Thoracic aorta (tissue), 2 donors: ENCODE measurements around the gene EXPH5. TPM values are rescaled to one million over a fixed set of nuclear protein-coding genes. Genes with fewer than 3 reads are reported as not detected.
A peak's percentile ranks its signal among the peaks of the same experiment; 100 is the strongest.

Experiments
- ATAC-seq: fragments of 150-250 bp; one replicate; pipeline ENCODE4 v1.8.0; 2017; ENCODE audit warnings: low read depth; ENCODE audit not compliant: insufficient number of reproducible peaks, low FRiP score
- DNase-seq: peaks from one replicate; pipeline ENCODE4 v3.0.0-alpha.2; 2020; ENCODE audit warnings: low spot score
- H3K27ac ChIP-seq, 2 donors: fragments of 200-600 bp; sonication (generic); 1 replicate in 1 of 2; 2 replicates in 1 of 2; pipeline ENCODE4 v1.5.1; 2016; ENCODE audit warnings: mild to moderate bottlenecking in 2 of 2, moderate library complexity in 2 of 2
- H3K27me3 ChIP-seq: fragments of 200-600 bp; sonication (generic); replicated peaks from 2 replicates; pipeline ENCODE4 v1.6.0; 2016; ENCODE audit warnings: mild to moderate bottlenecking; ENCODE audit not compliant: insufficient read depth
- H3K36me3 ChIP-seq: fragments of 200-600 bp; sonication (generic); one replicate; pipeline ENCODE4 v1.5.1; 2016
- H3K4me1 ChIP-seq, 2 donors: fragments of 200-600 bp; sonication (generic); 1 replicate in 1 of 2; 2 replicates in 1 of 2; pipeline versions ENCODE4 v1.5.1 to v1.6.0; 2016; ENCODE audit warnings: low read depth in 2 of 2, mild to moderate bottlenecking in 1 of 2; ENCODE audit not compliant: control insufficient read depth in 1 of 2
- H3K4me3 ChIP-seq: fragments of 200-600 bp; sonication (generic); 2 replicates; pipeline ENCODE4 v1.5.1; 2016; ENCODE audit warnings: mild to moderate bottlenecking
- H3K9me3 ChIP-seq: fragments of 200-600 bp; sonication (generic); 2 replicates; pipeline ENCODE4 v1.5.1; 2016
- total RNA-seq, 2 donors: library from RNA; depleted of rRNA; stranded (reverse); fragments of >200 nt; gene quantifications; one replicate each; pipeline versions ENCODE4 v1.1.0 to v1.2.3, GENCODE V29; 2016
- TF ChIP-seq, protein P1 (sequence below): fragments of 200-600 bp; sonication (generic); IDR thresholded peaks from one replicate; pipeline ENCODE4 v1.5.1; 2019; ENCODE audit warnings: antibody characterized with exemption

EXPH5 gene
- total RNA-seq, 2 donors from 2014 or later: 1.9 to 3.2 TPM

DNA sequence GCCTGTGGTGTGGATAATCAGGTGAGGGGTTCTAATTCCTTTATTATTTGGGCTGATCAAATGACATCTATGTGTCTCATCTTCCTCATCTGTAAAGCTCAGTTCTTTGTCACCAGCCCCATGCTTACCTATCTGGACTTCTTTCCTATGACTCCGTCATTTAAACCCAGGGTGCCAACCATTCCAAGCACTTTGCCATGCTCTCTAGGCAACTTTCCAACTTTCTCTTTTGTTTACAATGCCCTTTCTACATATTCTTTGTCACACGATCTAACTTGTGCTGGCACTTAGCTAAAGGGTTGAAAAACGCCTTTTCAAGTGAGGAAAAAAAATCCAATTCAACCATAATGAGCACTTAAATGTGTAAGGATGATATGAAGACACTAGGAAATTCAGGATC is 27.9 kb downstream of the EXPH5 start:
- no peak overlapping the region for H3K4me3 ChIP-seq
- H3K27ac ChIP-seq: no peak overlapping the region
- ATAC-seq (no peak), DNase-seq (no peak)
- TF ChIP-seq, protein P1, sequence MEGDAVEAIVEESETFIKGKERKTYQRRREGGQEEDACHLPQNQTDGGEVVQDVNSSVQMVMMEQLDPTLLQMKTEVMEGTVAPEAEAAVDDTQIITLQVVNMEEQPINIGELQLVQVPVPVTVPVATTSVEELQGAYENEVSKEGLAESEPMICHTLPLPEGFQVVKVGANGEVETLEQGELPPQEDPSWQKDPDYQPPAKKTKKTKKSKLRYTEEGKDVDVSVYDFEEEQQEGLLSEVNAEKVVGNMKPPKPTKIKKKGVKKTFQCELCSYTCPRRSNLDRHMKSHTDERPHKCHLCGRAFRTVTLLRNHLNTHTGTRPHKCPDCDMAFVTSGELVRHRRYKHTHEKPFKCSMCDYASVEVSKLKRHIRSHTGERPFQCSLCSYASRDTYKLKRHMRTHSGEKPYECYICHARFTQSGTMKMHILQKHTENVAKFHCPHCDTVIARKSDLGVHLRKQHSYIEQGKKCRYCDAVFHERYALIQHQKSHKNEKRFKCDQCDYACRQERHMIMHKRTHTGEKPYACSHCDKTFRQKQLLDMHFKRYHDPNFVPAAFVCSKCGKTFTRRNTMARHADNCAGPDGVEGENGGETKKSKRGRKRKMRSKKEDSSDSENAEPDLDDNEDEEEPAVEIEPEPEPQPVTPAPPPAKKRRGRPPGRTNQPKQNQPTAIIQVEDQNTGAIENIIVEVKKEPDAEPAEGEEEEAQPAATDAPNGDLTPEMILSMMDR: no peak
- H3K36me3 ChIP-seq: no peaks in the 10 kb centered on the region
- no peaks in the 10 kb centered on the region for H3K9me3 ChIP-seq
- peaks cover 10 to 18% of the 10 kb centered on the region in 2 donors for H3K4me1 ChIP-seq
- no peaks in the 10 kb centered on the region for H3K27me3 ChIP-seq

DNA sequence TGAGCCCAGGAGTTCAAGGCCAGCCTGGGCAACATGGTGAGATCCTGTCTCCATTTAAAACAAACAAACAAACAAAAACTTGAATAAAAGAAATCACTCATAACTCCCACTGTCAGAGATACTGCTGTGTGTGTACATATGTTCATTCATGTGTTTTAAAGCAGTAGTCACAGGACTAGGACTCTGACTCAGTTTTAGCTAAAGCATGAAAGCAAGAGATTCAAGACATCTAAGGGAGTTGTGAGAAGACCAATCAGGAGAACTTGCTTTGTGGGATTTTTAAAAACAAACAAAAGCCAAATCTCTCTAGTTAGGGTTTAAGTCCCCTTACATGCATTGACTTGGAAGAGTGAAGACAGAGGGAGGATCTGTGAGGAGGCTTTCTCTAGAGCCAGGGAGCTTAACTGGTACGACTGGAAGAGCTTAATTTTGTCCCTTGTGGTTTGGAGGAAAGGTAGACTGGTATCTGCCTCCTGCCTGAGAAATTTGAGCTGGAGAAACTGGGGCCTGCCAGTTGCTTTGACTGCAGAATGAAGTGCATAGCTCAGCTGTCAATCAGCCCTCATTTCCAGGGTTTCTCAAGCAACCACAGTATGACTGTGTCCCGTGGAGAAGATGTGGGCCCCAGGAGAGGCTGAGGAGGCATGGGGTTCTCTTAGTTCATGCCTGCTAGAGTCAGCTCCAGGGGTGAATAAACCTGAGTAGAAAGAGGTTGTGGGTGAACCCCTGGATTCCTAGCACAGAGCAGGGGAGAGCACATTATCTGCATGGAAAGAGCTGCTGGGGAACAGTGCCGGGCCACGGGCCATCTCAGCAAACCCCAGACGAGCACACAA is 30.6 kb downstream of the EXPH5 start:
- TF ChIP-seq, protein P1: no peak
- Histone ChIP-seq H3K27me3 (no peaks in the 10 kb centered on the region), H3K27ac (no peak overlapping the region), H3K4me3 (no peak overlapping the region), H3K4me1 (peaks cover 10 to 32% of the 10 kb centered on the region in 2 donors), H3K36me3 (no peaks in the 10 kb centered on the region), H3K9me3 (no peaks in the 10 kb centered on the region)
- ATAC-seq (no peak), DNase-seq (no peak)

DNA sequence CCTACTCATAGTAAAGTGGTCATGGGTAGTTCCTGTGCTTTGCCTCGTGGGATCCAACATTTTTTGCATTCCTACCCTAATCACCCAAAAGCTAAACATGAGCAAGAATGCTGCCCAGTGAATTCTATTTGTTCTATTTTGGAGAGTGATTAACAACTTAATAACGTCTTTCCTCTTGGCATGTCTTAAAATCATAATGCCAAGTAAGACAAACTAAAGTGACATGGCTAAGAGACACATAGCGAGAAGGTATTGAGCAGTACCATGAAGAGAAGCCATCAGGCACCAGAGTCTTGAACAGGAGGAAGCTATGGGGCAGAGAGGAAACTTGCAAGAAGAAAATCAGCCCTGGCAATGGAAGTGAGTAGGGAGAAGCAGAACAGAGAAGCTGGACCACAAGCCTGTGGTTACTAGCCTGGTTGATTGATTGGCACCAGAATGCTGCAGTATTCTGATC is 32.0 kb downstream of the EXPH5 start:
- Histone ChIP-seq H3K27me3 (no peaks in the 10 kb centered on the region), H3K36me3 (no peaks in the 10 kb centered on the region), H3K27ac (peak overlapping the region; percentile 33 to 46), H3K9me3 (no peaks in the 10 kb centered on the region), H3K4me1 (peaks cover 10 to 32% of the 10 kb centered on the region in 2 donors), H3K4me3 (peak overlapping the region; percentile 26)
- ATAC-seq (peak; percentile 20), DNase-seq (no peak)
- TF ChIP-seq, protein P1: no peak

DNA sequence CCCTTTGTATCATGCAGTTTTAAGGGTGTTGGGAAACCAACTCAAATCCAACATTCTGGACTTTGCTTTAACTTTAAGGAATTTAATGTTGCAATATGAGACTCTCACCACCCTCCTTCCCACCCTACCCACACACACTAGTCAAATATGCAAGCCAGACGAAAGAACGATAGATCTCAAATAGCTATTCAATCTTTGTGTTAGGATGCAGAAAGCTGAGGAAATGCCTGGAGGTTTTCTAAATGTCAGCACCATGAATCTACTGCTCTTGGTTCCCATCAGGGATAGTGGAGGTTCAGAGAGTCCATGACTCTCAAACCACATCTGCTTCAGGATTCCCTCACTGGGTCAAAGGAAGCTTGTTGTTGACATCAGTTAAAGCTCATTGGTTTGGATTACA is 33.7 kb downstream of the EXPH5 start:
- Histone ChIP-seq H3K4me1 (peaks cover 10 to 32% of the 10 kb centered on the region in 2 donors), H3K4me3 (no peak overlapping the region), H3K27me3 (no peaks in the 10 kb centered on the region), H3K36me3 (no peaks in the 10 kb centered on the region), H3K9me3 (no peaks in the 10 kb centered on the region), H3K27ac (no peak overlapping the region)
- TF ChIP-seq, protein P1: no peak
- ATAC-seq: no peak
- DNase-seq: no peak

DNA sequence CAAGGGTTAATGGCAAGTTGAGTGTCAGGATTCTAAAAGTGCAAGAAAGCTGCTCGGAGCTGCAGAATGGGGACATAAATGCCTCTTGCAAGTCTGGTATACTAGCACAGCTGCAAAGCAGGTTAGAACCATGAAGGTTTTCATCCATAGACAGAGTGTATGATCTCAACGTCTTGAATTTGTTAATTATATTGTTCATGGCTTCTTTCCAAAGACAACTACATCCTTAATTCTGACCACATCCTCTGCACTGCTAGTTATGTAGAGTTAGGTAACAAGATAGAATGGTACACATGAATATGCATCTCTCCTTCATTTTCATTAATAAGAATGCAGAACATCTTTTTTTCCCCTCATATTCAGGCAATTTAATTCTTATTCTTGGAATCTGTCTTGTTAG is 34.2 kb downstream of the EXPH5 start:
- no peak overlapping the region for H3K27ac ChIP-seq
- ATAC-seq (no peak), DNase-seq (no peak)
- H3K4me1 ChIP-seq: peaks cover 10 to 32% of the 10 kb centered on the region in 2 donors
- H3K9me3 ChIP-seq: no peaks in the 10 kb centered on the region
- TF ChIP-seq, protein P1: no peak
- H3K4me3 ChIP-seq: no peak overlapping the region
- H3K27me3 ChIP-seq: no peaks in the 10 kb centered on the region
- H3K36me3 ChIP-seq: no peaks in the 10 kb centered on the region
